Measurements from ENCODE around the gene PLXNC1. TPM values are rescaled to one million over a fixed set of nuclear protein-coding genes. Genes with fewer than 3 reads are reported as not detected.

PLXNC1 gene
- total and polyA plus RNA-seq, 9 of the 15 experiments (the other 6 are each of a cell fraction or from before 2014, with no cell fraction given) = 0.08 to 0.87 (median 0.28) TPM

GRCh38 chr12:94195483-94195882, 47.1 kb downstream of the PLXNC1 start:
- 0 out of 3 replicates have a peak, but pooled peaks have one; percentile 47 for ATAC-seq
- BruUV-seq (replicated peaks) = no TSS peak
- no peak overlapping the region for H3K4me3 ChIP-seq
- H3K4me2 ChIP-seq (ENCODE audit: insufficient read depth, low read length) = no peak overlapping the region
- no peak for DNase-seq (ENCODE audit: extremely low read depth in 1 of 4, low spot score in 3 of 4)
- H3K9ac ChIP-seq (ENCODE audit: insufficient read depth in 1 of 2, low read depth in 2 of 2, low read length in 2 of 2) = no peak overlapping the region
- no peaks in the 10 kb centered on the region for H3K79me2 ChIP-seq (ENCODE audit: control insufficient read depth, insufficient read depth, low read length)
- H2AFZ ChIP-seq (ENCODE audit: low read depth, low read length) = no peak overlapping the region
- FAIRE-seq = no peak
- ChIA-PET POLR2A (interaction anchor here (1.4 kb wide), 1 partner anchor 10 kb away, joined by 3 read pairs; no protein-coding TSS in a partner anchor), CTCF (ENCODE audit: low intra/inter-chr PET ratio) (no interaction called here)
- WGBS (ENCODE audit: insufficient coverage, low coverage, missing lambda C conversion rate) = 20% methylated on average over 6 of the region's 6 CpGs
- intact Hi-C loops (cut with micrococcal nuclease) = loop anchor here (5.0 kb wide), 1 partner anchor 53 kb away; no protein-coding TSS in a partner anchor
- 0 out of 5 replicates have a peak, but pooled peaks cover 0 to 3% of the 10 kb centered on the region in 2 experiments for H3K4me1 ChIP-seq (replicated peaks in 1 of 2; ENCODE audit: control insufficient read depth in 2 of 2, insufficient read depth in 2 of 2, low read length in 2 of 2)
- no peaks in the 10 kb centered on the region for H4K20me1 ChIP-seq (replicated peaks; ENCODE audit: control insufficient read depth, insufficient read depth, low read length)
- 0 out of 5 replicates have a peak, but pooled peaks cover 0 to 5% of the 10 kb centered on the region in 2 experiments for H3K27me3 ChIP-seq (ENCODE audit: control insufficient read depth in 2 of 2, insufficient read depth in 2 of 2, low read length in 2 of 2)
- in situ Hi-C loops (cut with MboI) = no loop called here
- H3K9me3 ChIP-seq (replicated peaks; ENCODE audit: control insufficient read depth, insufficient read depth, low read depth, low read length) = no peaks in the 10 kb centered on the region; the same call in 1 of the 2 replicates
- H3K27ac ChIP-seq (ENCODE audit: extremely low read depth, low read depth, low read length) = no peak overlapping the region
- H3K36me3 ChIP-seq (ENCODE audit: control insufficient read depth, insufficient read depth, low read length) = no peaks in the 10 kb centered on the region
- H3K9me1 ChIP-seq (ENCODE audit: control insufficient read depth, insufficient read depth, low read length) = no peaks in the 10 kb centered on the region
- TF ChIP-seq, protein P1, sequence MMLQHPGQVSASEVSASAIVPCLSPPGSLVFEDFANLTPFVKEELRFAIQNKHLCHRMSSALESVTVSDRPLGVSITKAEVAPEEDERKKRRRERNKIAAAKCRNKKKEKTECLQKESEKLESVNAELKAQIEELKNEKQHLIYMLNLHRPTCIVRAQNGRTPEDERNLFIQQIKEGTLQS (IDR thresholded peaks at IDR 0.05) = no peak
- TF ChIP-seq, protein P1 (CRISPR knock-in tag; conservative IDR thresholded peaks at IDR 0.05) = no peak
- TF ChIP-seq RAD21 (CRISPR knock-in tag; conservative IDR thresholded peaks at IDR 0.05 in 1 of 2, IDR thresholded peaks at IDR 0.05 in 1 of 2) = peak in 1 of 2 experiments; percentile 51; a peak in 3 of 4 replicates
- TF ChIP-seq, protein P2, sequence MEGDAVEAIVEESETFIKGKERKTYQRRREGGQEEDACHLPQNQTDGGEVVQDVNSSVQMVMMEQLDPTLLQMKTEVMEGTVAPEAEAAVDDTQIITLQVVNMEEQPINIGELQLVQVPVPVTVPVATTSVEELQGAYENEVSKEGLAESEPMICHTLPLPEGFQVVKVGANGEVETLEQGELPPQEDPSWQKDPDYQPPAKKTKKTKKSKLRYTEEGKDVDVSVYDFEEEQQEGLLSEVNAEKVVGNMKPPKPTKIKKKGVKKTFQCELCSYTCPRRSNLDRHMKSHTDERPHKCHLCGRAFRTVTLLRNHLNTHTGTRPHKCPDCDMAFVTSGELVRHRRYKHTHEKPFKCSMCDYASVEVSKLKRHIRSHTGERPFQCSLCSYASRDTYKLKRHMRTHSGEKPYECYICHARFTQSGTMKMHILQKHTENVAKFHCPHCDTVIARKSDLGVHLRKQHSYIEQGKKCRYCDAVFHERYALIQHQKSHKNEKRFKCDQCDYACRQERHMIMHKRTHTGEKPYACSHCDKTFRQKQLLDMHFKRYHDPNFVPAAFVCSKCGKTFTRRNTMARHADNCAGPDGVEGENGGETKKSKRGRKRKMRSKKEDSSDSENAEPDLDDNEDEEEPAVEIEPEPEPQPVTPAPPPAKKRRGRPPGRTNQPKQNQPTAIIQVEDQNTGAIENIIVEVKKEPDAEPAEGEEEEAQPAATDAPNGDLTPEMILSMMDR (IDR thresholded peaks at IDR 0.05 in 2 of 3, conservative IDR thresholded peaks at IDR 0.05 in 1 of 3; ENCODE audit: insufficient read depth in 2 of 3, low read depth in 1 of 3, low read length in 3 of 3) = peak; percentile 6 to 43 (median 31); a peak in 5 of 6 replicates
- TF ChIP-seq KDM5B (IDR thresholded peaks at IDR 0.05; ENCODE audit: insufficient replicate concordance, low read depth, low read length) = no peak
- TF ChIP-seq, protein P3, sequence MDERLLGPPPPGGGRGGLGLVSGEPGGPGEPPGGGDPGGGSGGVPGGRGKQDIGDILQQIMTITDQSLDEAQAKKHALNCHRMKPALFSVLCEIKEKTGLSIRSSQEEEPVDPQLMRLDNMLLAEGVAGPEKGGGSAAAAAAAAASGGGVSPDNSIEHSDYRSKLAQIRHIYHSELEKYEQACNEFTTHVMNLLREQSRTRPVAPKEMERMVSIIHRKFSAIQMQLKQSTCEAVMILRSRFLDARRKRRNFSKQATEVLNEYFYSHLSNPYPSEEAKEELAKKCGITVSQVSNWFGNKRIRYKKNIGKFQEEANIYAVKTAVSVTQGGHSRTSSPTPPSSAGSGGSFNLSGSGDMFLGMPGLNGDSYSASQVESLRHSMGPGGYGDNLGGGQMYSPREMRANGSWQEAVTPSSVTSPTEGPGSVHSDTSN (CRISPR knock-in tag; IDR thresholded peaks at IDR 0.05; ENCODE audit: low read depth) = no peak
- TF ChIP-seq, protein P3 (tag; conservative IDR thresholded peaks at IDR 0.05; ENCODE audit: low read depth) = no peak
- TF ChIP-seq ATF6 (CRISPR knock-in tag; IDR thresholded peaks at IDR 0.05) = no peak
- no peak for TF ChIP-seq DPF2 (IDR thresholded peaks at IDR 0.05)

Data from K562 (cell line).